Right lobe of liver (tissue), 4 donors: ENCODE data around the gene TELO2.

ENCODE experiments used
- POLR2A ChIP-seq: fragments of 450-650 bp; IDR thresholded peaks from one replicate; pipeline ENCODE4 v1.6.1; 2017; ENCODE audit warnings: antibody characterized with exemption, mild to moderate bottlenecking
- TF ChIP-seq, protein P1 (sequence below), 4 donors: fragments of 200-600 bp in 3 of 4; fragments of 450-650 bp in 1 of 4; IDR thresholded peaks; one replicate each; pipeline versions ENCODE4 v1.5.1 to v1.8.0; 2016 to 2022; ENCODE audit warnings: antibody characterized with exemption in 4 of 4, mild to moderate bottlenecking in 2 of 4
- donor health status: DM: no; HTN: no; CAD: no.
- donor health status: DM: no; HTN: no; CAD: no.
- donor health status: DM: no; HTN: yes; CAD: no.

GRCh38 chr16:1543085-1543896 lies 50.1 kb downstream of the TELO2 start:
- TF ChIP-seq, protein P1, sequence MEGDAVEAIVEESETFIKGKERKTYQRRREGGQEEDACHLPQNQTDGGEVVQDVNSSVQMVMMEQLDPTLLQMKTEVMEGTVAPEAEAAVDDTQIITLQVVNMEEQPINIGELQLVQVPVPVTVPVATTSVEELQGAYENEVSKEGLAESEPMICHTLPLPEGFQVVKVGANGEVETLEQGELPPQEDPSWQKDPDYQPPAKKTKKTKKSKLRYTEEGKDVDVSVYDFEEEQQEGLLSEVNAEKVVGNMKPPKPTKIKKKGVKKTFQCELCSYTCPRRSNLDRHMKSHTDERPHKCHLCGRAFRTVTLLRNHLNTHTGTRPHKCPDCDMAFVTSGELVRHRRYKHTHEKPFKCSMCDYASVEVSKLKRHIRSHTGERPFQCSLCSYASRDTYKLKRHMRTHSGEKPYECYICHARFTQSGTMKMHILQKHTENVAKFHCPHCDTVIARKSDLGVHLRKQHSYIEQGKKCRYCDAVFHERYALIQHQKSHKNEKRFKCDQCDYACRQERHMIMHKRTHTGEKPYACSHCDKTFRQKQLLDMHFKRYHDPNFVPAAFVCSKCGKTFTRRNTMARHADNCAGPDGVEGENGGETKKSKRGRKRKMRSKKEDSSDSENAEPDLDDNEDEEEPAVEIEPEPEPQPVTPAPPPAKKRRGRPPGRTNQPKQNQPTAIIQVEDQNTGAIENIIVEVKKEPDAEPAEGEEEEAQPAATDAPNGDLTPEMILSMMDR (IDR thresholded peaks at IDR 0.05) = no peak
- TF ChIP-seq POLR2A = no peak
